Neural crest cell (in vitro differentiated cells): ENCODE results near the gene OSM. TPM values are rescaled to one million over a fixed set of nuclear protein-coding genes. Genes with fewer than 3 reads are reported as not detected.

Source experiments
- DNase-seq: peaks from one replicate; pipeline ENCODE4 v3.0.0; 2021; ENCODE audit warnings: low read depth, mixed read lengths, low spot score
- H3K27ac Mint-ChIP-seq: one replicate; pipeline ENCODE4 v1.8.0; 2021; ENCODE audit warnings: mild to moderate bottlenecking, mixed read lengths; ENCODE audit not compliant: unreplicated experiment
- H3K27me3 Mint-ChIP-seq: 2 replicates; pipeline ENCODE4 v1.8.0; 2021; ENCODE audit warnings: low read depth, mild to moderate bottlenecking, mixed read lengths
- H3K36me3 Mint-ChIP-seq: 2 replicates; pipeline ENCODE4 v1.8.0; 2021; ENCODE audit warnings: low read depth, mild to moderate bottlenecking, mixed read lengths
- H3K4me1 Mint-ChIP-seq: 2 replicates; pipeline ENCODE4 v1.8.0; 2021; ENCODE audit warnings: mixed read lengths
- H3K4me3 Mint-ChIP-seq: one replicate; pipeline ENCODE4 v1.8.0; 2021; ENCODE audit warnings: mild to moderate bottlenecking, mixed read lengths
- H3K9me3 Mint-ChIP-seq: 2 replicates; pipeline ENCODE4 v1.8.0; 2021; ENCODE audit warnings: mixed read lengths
- CTCF ChIP-seq: fragments of 200-600 bp; sonication (generic); conservative IDR thresholded peaks from 2 replicates; pipeline ENCODE4 v1.5.0; 2021; ENCODE audit warnings: antibody characterized with exemption, mild to moderate bottlenecking
- total RNA-seq: library from RNA; stranded (reverse); gene quantifications from 2 replicates; pipeline ENCODE4 v1.2.1, GENCODE V29; 2021

Gene OSM
- total RNA-seq, 1 donor from 2014 or later = not detected

GRCh38 chr22:30233582-30233981 lies 33.1 kb downstream of the OSM start:
- TF ChIP-seq CTCF = no peak
- Mint-ChIP-seq H3K9me3 (no peaks in the 10 kb centered on the region), H3K27ac (no peak overlapping the region), H3K36me3 (no peaks in the 10 kb centered on the region), H3K4me1 (peaks cover 27% of the 10 kb centered on the region), H3K4me3 (no peak overlapping the region), H3K27me3 (no peaks in the 10 kb centered on the region)
- no peak for DNase-seq

DNA sequence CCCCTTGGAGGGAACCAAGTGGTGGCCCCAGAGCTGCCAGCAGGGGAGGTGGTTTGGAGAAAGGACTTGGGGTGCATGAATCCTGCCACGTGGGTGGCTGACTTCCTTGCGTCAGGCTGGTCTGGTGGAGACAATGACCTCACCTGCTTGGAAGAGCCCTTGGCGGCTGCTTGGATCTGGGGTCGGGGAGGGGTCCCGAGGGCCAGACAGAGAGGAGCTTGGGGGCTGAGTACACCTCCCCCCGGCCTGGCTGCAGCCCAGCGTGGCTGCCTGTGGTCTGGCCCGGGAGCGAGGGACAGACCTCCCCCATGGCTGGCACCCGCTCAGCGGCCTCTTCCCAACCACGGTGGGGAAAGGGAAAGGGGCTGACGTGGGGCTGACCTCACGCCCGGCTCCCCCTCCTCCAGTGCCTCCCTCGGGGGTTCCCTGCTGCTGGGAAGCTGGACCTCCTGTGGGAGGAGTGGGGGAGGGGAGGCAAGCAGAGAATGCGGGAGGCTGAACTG lies 33.9 kb downstream of the OSM start:
- Mint-ChIP-seq H3K4me3 (no peak overlapping the region), H3K27ac (no peak overlapping the region), H3K9me3 (no peaks in the 10 kb centered on the region), H3K36me3 (no peaks in the 10 kb centered on the region), H3K4me1 (peaks cover 26% of the 10 kb centered on the region), H3K27me3 (no peaks in the 10 kb centered on the region)
- TF ChIP-seq CTCF = no peak
- DNase-seq = no peak

DNA sequence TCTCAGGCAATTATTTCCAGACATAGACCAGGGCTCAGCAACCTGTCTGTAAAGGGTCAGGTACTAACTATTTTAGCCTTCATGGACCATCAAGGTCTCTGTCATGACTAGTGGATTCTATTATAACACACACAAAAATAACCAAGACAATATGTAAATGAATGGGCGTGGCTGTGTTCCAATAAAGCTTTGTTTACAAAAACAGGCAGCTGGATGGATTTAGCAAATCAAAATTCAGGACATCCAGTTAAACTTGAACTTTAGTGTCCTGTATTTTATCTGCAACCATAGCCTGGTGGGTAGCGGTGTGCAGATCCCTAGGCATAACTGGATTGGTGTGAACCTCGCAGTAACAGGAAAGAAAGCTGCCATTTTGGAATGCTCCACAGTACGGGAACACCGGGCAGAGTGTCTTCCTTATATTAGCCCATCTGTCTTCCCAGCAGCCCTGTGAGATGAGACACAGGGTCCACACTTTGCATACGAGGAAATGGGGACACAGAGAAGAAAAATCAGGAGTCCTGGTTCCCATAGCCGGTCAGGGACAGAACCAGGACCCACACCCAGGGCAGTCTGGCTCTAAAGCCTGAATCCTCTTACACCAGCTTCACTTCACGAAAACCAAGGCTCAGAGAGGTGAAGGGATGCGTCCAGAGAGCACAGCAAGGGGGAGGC lies 35.7 kb downstream of the OSM start:
- DNase-seq = no peak
- Mint-ChIP-seq H3K36me3 (no peaks in the 10 kb centered on the region), H3K27ac (no peak overlapping the region), H3K4me1 (peaks cover 28% of the 10 kb centered on the region), H3K27me3 (no peaks in the 10 kb centered on the region), H3K9me3 (no peaks in the 10 kb centered on the region), H3K4me3 (no peak overlapping the region)
- no peak for TF ChIP-seq CTCF

DNA sequence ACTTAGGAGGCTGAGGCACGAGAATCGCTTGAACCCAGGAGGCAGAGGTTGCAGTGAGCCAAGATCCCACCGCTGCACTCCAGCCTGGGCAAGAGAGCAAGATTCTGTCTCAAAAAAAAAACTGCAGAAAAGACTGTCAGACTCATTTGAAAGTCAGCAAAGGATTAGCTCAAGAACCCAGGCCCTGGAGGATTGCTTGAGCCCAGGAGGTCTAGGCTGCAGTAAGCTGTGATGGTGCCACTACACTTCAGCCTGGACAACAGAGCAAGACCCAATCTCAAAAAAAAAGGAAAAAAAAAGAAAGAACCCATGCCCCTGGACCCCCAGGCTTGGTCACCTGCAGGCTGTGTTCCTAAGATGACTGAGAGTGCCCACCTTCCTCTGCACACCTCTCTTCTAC lies 36.3 kb downstream of the OSM start:
- H3K27ac Mint-ChIP-seq = no peak overlapping the region
- DNase-seq = no peak
- peaks cover 22% of the 10 kb centered on the region for H3K4me1 Mint-ChIP-seq
- H3K9me3 Mint-ChIP-seq = no peaks in the 10 kb centered on the region
- no peaks in the 10 kb centered on the region for H3K36me3 Mint-ChIP-seq
- H3K4me3 Mint-ChIP-seq = no peak overlapping the region
- no peak for TF ChIP-seq CTCF
- no peaks in the 10 kb centered on the region for H3K27me3 Mint-ChIP-seq

DNA sequence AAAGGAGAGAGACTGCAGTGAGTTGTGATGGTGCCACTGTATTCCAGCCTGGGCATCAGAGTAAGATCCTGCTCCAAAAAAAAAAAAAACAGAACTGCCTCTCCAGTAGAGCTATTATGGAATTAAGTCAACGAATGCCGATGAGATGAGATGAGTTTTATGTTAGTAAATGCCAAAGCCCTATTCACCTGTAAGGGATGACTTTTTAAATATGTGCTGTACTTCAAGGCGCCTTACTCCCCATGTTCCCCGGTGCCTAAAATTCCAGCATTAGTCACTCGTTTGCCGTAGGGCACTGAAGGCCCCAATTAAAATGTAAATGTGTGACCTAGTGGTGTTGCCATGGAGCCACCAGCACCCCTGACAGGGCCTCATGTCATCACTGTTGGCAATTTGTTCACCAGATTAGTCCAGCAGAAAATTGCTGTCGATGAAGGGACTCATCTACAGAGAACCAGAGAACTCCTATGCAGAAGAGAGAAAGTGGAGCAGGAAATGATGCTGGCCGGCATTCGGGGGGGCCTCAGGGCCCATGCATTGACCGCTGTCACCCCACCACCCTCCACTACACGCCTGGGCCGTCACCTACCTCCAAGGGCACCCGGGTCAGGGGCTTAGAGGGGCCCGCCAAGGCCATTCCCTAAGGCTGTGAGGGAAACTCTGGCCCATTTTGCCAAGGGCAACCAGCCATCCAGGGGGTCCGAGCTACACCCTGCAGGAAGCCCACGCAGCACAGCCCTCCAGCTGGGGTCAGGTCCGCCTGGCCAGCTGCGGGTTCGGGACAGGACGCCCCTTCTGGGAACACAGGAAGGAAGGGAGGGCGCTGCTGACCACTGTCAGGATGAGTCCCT lies 37.9 kb downstream of the OSM start:
- H3K4me1 Mint-ChIP-seq = peaks cover 13% of the 10 kb centered on the region
- H3K27ac Mint-ChIP-seq = peak overlapping the region; percentile 70
- no peaks in the 10 kb centered on the region for H3K36me3 Mint-ChIP-seq
- no peak for TF ChIP-seq CTCF
- DNase-seq = no peak
- H3K27me3 Mint-ChIP-seq = no peaks in the 10 kb centered on the region
- no peaks in the 10 kb centered on the region for H3K9me3 Mint-ChIP-seq
- no peak overlapping the region for H3K4me3 Mint-ChIP-seq
